DMS114 treated with DMSO at 0.1 percent for 48 hours (cell line): ENCODE data around the gene PISD.
"Not testable (repeated sequence)": the region's sequence is repeated elsewhere in the genome, so short reads cannot be mapped to it uniquely, and the experiment has no call there.

Experiments used
- DNase-seq: peaks from one replicate; lab custom pipeline; 2025; ENCODE audit not compliant: unreplicated experiment; lab: John Stamatoyannopoulos, UW

The PISD gene

GRCh38 chr22:31661851-31662667 is at the start of gene PISD:
PISD (minus strand) TSS chr22:31662215; CDS start chr22:31662208, 7 bp downstream.
- peak; percentile 90 for DNase-seq

DNA sequence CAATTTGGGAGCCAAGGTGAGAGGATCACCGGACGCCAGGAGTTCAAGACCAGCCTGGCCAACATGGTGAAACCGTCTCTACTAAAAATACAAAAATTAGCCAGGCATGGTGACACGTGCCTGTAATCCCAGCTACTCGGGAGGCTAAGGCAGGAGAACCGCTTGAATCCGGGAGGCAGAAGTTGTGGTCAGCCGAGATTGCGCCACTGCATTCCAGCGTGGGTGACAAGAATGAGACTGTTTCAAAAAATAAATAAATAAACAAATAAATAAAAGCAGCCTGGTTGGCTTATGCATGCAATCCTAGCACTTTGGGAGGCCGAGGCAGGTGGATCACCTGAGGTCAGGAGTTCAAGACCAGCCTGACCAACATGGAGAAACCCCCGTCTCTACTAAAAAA is 49.2 kb upstream of the PISD start:
- DNase-seq = not testable (repeated sequence)

DNA sequence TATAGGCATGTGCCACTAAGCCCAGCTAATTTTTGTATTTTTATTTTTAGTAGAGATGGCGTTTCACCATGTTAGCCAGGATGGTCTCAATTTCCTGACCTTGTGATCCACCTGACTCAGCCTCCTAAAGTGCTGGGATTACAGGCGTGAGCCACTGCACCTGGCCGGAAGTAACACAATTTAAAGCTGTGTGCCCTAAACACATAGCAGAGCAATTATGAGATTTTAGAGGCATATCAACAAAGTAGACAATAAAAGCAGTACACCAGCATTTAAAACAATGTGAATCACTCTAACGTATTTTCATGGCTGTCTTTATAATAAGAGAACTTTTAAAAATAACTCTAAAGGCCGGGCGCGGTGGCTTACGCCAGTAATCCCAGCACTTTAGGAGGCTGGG is 45.5 kb upstream of the PISD start:
- no peak for DNase-seq

GRCh38 chr22:31695423-31695822 is 33.4 kb upstream of the PISD start:
- DNase-seq = no peak

DNA sequence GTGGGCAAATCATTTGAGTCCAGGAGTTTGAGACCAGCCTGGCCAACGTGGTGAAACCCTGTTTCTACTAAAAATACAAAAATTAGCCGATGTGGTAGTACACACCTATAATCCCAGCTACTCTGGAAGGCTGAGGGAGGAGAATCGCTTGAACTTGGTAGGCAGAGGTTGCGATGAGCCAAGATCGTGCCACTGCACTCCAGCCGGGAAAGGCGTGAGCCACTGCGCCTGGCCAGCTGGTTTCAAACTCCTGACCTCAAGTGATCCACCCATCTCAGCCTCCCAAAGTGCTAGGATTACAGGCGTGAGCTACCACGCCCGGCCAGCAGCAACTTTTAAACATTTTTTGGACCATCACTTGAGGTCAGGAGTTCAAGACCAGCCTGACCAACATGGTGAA is 32.0 kb upstream of the PISD start:
- not testable (repeated sequence) for DNase-seq

DNA sequence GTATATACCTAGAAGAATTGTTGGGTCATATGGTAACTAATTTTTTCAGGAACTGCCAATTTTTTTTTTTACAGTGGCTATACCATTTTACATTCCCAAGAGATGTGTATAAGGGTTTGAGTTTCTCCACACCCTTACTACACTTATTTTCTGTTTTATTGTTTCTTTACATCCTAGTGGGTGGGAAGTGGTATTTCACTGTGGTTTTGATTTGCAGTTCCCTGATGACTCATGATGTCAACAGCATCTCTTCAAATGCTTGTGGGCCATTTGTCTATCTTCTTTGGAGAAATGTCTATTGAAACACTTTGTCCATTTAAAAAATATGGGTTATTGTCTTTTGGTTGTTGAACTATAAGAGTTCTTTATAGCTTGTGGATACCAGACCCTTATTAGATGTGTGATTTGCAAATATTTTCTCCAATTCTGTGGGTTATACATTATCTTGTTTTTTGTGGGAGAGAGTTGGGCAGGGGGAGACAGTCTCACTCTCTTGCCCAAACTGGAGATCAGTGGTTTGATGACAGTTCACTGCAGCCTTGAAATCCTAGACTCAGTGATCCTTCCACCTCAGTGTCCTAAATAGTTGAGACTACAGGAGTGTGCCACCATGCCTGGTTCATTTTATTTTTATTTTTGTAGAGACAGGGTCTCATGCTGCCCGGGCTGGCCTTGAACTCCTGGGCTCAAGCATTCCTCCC is 30.3 kb upstream of the PISD start:
- DNase-seq = no peak

- no peak for DNase-seq
These were observed 29.4 kb upstream of the PISD start for GRCh38 chr22:31691408-31691807.

DNA sequence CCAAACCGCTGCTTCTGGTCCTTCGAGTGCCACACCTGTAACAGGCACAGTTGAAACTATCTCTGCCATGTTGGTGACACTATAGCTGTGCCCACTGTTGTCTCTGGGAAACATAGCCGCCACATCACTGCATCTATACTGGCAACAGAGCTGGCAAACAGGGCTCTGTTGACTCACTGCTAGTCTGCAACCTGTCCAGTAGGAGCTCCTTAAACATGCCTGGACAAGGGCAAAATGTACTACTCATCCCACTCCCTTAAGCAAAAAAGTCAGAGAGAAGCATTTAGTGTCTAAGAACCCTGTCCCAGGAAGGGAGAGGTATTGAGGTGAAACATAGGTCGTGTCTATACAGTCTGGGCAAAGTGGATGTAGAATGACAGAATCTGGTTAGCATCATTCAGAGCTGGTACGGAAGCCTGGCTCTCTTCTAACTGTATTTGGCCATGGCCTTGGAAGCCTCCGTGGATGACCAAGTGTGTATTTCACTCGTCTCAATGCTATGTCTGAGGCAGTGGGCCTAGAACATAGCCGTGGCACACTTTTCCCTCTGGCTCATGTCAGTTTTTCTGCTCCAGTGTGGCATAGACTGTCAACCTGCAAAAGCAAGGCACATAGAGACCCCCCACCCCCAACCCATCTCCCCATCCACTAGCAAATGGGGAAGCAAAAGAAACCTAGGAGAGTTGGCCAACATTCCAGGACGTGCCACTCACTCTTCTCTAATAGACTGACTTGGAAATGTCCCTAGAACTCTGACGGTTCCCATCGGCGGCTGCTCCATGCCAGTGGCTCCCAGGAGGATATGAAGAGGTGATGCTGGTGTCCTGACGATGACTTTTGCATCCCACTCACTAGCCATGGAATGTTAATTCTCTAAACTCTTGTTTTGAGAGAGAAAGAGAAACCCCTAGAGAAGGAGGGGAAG is 21.4 kb upstream of the PISD start:
- DNase-seq = no peak

DNA sequence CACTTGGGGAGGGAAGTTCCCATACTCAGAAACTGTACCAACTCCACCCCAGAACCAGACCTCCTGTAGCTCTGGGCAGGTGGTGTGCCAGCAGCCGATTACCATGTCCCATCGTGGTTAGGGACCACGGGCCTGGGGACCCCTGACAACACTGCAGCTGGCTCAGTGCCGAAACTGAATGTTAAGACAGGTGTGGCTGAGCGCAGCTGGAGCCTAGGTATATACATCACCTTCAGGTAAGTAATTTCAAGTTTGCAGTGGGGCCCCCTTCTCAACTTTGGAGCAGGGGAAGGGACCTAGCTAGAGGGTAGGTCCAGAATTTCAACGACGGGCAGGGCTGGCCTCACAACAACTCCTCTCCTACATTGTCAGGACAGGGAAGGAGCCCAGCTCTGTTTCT is 20.7 kb upstream of the PISD start:
- no peak for DNase-seq

GRCh38 chr22:31681349-31682345 is 19.6 kb upstream of the PISD start:
- no peak for DNase-seq

DNA sequence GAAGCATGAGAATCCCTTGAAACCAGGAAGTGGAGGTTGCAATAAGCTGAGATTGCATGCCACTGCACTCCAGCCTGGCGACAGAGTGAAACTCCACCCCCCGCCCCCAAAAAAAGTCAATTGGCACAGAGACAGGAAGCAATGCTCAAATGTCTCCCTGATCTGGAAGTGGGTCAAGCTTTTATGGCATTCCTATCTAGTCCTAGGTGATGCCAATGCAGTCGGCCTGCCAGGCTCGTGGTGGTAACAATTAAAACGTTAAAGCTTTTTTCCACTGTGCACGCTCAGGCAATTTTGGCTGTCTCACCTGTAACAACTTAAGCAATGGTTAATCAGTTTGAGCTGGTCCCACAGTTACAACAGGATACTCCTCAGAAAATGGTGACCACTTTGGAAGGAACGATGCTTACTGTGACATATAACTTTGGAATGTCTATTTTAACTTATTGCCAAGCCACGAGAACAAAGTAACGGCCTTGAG is 18.9 kb upstream of the PISD start:
- DNase-seq = no peak

- no peak for DNase-seq
These were observed 16.7 kb upstream of the PISD start for GRCh38 chr22:31678748-31679147.

- DNase-seq = peak; percentile 92
These were observed 14.7 kb upstream of the PISD start for GRCh38 chr22:31676700-31677099.

DNA sequence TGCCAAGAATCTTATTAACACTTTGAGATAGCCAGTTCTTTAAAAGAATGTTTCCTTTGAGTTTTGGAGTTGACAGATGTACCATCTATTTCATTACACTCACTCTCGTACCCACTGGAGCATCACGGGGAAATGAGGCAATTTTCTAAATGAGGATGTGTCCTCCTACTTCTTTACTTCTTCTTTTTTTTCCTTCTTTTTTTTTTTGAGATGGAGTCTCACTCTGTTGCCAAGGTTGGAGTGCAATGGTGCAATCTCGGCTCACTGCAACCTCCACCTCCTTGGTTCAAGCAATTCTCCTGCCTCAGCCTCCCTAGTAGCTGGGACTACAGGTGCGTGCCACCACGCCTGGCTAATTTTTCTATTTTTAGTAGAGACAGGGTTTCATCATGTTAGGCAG is 12.2 kb upstream of the PISD start:
- not testable (repeated sequence) for DNase-seq

DNA sequence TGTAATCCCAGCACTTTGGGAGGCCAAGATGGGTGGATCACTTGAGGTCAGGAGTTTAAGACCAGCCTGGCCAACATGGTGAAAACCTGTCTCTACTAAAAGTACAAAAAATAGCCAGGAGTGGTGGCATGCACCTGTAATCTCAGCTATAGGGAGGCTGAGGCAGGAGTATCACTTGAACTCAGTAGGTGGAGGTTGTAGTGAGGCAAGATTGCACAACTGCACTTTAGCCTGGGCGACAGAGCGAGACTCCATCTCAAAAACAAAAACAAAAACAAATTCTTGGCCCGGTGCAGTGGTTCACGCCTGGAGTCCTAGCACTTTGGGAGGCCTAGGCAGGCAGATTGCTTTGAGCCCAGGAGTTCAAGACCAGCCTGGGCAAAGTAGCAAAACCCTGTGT is 6.8 kb upstream of the PISD start:
- DNase-seq = not testable (repeated sequence)

- no peak for DNase-seq
These were observed 638 bp upstream of the PISD start for GRCh38 chr22:31662668-31663037.

DNA sequence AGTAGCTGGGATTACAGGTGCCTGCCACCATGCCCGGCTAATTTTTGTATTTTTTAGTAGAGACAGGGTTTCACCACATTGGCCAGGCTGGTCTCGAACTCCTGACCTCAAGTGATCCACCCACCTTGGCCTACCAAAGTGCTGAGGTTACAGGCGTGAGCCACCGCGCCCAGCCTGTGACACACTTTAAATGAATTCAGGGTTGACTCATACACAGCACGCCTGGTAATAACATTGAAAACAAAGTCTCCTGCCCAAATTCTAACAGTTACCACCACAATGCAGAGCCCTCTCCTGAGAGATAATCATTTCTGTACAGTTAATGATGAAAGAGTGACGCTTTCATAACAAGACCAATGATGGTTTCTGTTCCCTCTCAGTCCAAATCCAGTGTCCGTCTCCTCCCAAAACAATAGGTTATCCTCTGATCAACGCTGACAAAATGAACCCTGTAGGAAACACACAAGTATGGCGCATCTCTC is 1.1 kb downstream of the PISD start:
- not testable (repeated sequence) for DNase-seq

DNA sequence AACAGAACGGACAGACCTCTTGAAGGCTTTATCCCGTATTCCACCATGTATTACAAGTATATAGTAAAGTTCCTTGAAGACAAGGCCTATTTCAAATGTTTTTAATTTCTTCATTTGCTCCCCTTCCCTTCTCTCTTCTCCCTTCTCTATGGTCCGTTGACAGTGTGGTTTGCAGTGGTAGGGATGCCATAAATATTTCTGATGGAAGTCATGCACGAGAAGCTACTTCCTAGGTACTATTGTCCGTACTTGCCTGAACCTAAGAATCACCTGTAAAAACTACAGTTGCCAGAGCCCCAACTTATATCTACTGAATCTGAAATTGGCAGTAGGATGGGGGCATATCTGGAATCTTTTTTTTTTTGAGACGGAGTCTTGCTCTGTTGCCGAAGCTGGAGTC is 2.8 kb downstream of the PISD start:
- no peak for DNase-seq

- no peak for DNase-seq
These were observed 7.6 kb downstream of the PISD start for GRCh38 chr22:31654408-31654807.

- DNase-seq = no peak
These were observed 8.1 kb downstream of the PISD start for GRCh38 chr22:31653944-31654343.
